Chondrocyte (in vitro differentiated cells): Measurements from ENCODE around the gene ZNF334. TPM values are rescaled to one million over a fixed set of nuclear protein-coding genes. Genes with fewer than 3 reads are reported as not detected.

ENCODE experiments used
- DNase-seq: peaks from one replicate; pipeline ENCODE4 v3.0.0; 2021; ENCODE audit warnings: mixed read lengths, low spot score
- H3K27ac Mint-ChIP-seq: one replicate; pipeline ENCODE4 v1.8.0; 2021; ENCODE audit warnings: mild to moderate bottlenecking, moderate library complexity, mixed read lengths; ENCODE audit not compliant: unreplicated experiment
- H3K27me3 Mint-ChIP-seq: 2 replicates; pipeline ENCODE4 v1.8.0; 2021; ENCODE audit warnings: low read depth, mixed read lengths
- H3K36me3 Mint-ChIP-seq: 2 replicates; pipeline ENCODE4 v1.8.0; 2021; ENCODE audit warnings: low read depth, mixed read lengths
- H3K4me1 Mint-ChIP-seq: 2 replicates; pipeline ENCODE4 v1.8.0; 2021; ENCODE audit warnings: low read depth, mild to moderate bottlenecking, mixed read lengths
- H3K4me3 Mint-ChIP-seq: one replicate; pipeline ENCODE4 v1.8.0; 2021; ENCODE audit warnings: mild to moderate bottlenecking, moderate library complexity, mixed read lengths; ENCODE audit not compliant: unreplicated experiment
- H3K9me3 Mint-ChIP-seq: 2 replicates; pipeline ENCODE4 v1.8.0; 2021; ENCODE audit warnings: low read depth, mixed read lengths
- total RNA-seq: library from RNA; stranded (reverse); gene quantifications from 3 replicates; pipeline ENCODE4 v1.2.1, GENCODE V29; 2021
- TF ChIP-seq, protein P1 (sequence below): fragments of 200-600 bp; sonication (generic); IDR thresholded peaks from 2 replicates; pipeline ENCODE4 v1.5.0; 2021; ENCODE audit warnings: antibody characterized with exemption, mild to moderate bottlenecking, moderate library complexity

The ZNF334 gene
- total RNA-seq, 1 donor from 2014 or later = 4.8 TPM

DNA sequence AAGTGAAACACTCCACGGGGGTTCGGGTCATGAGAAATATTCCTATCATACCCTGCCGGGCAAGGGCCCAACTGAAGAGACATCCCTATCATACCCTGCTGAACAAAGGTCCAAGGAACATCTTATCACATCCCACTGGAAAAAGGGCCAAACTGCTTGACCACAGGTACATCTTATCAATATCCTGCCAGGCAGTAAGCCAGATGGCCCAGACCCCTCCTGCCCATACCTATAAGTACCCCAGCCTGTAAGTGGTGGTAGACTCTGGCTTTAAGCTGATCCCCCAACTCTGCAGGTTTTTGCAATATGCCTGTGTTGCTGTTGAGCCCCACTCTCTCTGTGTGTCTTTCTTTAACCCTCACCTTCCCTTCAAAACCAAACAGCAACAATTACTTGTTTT lies 51.6 kb downstream of the ZNF334 start:
- H3K36me3 Mint-ChIP-seq = peaks cover 2% of the 10 kb centered on the region
- H3K27me3 Mint-ChIP-seq = peaks cover 7% of the 10 kb centered on the region
- peaks cover 5% of the 10 kb centered on the region for H3K4me1 Mint-ChIP-seq
- no peak overlapping the region for H3K4me3 Mint-ChIP-seq
- H3K27ac Mint-ChIP-seq = no peak overlapping the region
- TF ChIP-seq, protein P1, sequence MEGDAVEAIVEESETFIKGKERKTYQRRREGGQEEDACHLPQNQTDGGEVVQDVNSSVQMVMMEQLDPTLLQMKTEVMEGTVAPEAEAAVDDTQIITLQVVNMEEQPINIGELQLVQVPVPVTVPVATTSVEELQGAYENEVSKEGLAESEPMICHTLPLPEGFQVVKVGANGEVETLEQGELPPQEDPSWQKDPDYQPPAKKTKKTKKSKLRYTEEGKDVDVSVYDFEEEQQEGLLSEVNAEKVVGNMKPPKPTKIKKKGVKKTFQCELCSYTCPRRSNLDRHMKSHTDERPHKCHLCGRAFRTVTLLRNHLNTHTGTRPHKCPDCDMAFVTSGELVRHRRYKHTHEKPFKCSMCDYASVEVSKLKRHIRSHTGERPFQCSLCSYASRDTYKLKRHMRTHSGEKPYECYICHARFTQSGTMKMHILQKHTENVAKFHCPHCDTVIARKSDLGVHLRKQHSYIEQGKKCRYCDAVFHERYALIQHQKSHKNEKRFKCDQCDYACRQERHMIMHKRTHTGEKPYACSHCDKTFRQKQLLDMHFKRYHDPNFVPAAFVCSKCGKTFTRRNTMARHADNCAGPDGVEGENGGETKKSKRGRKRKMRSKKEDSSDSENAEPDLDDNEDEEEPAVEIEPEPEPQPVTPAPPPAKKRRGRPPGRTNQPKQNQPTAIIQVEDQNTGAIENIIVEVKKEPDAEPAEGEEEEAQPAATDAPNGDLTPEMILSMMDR = no peak
- DNase-seq = no peak
- H3K9me3 Mint-ChIP-seq = peaks cover 6% of the 10 kb centered on the region

DNA sequence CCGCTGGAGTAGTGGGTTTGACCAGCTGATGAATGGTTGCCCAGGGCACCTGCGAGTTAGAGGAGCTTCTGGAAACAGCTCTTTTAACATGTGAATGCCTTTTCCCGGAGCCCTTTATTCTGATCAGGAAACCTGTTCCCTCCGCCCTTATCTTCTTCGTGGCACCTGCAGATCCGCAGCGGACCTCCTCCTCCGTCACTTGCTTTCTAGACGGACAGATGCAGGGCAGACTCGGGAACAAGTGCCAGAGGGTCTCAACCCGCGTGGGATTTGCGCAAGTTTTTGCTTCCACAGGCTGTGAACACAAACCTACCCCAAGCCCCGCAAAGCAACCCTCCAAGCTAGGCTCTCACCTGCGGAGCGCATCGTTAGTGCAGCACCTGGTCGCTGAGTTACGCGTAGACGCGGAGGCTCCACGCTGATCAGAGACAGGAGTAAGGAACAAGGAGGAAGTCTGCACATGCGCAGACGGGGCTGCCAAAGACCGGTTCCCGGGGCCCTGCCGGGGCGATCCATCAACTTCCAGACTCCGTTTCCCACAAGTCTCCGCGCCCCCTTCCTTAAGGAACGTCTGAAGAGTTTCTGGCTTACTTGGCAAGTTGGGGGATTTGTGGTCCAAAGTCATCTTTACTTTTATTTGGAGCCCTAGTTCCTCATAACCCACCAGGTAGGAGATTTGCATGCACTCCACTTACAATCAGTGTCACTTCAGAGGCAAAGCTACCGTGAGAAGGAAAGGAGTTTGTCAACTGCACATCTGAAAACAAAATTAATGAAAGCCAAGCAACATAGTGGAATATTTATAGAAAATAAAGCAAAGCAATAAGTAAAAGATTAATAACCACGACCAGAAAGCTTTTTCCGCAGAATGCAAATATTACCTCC lies 54.3 kb downstream of the ZNF334 start:
- Mint-ChIP-seq H3K27me3 (peaks cover 7% of the 10 kb centered on the region), H3K4me3 (peak overlapping the region; percentile 68), H3K9me3 (peaks cover 27% of the 10 kb centered on the region), H3K4me1 (peaks cover 5% of the 10 kb centered on the region), H3K27ac (no peak overlapping the region), H3K36me3 (peaks cover 11% of the 10 kb centered on the region)
- DNase-seq = no peak
- TF ChIP-seq, protein P1 = no peak

DNA sequence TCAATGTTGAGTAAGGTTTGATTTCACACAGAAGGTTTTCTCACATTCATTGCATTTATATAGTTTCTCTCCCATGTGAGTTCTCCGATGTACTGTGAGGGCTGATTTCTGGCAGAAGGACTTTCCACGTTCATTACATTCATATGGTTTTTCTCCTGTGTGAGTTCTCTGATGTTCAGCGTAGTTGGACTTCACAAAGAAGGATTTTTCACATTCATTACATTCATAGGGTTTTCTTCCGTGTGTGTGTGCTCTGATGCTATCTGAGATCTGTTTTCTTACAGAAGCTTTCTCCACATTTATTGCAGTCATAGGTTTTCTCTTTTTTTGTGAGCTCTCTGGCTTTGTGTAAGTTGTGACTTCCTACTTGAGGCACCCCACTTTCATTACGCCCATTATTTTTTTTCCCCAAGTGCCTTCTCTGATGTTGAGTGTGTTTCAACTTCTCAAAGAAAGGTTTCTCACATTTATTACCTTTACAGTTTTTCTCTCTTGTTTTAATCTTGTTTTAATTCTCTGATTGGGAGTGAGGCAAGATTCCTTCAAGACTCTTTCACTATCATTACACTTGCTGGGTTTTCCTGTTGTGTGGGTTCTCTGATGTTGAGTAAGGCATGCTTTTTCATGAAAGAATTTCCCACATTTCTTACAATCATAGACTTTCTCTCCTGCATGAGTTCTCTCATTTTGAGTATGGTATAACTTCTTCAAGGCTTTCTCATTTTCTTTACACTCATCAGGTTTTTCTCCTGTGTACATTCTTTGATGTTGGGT lies 56.9 kb downstream of the ZNF334 start:
- Mint-ChIP-seq H3K36me3 (peaks cover 11% of the 10 kb centered on the region), H3K4me3 (no peak overlapping the region), H3K27ac (no peak overlapping the region), H3K4me1 (peaks cover 5% of the 10 kb centered on the region), H3K27me3 (peaks cover 7% of the 10 kb centered on the region), H3K9me3 (peaks cover 30% of the 10 kb centered on the region)
- DNase-seq = no peak
- TF ChIP-seq, protein P1 = no peak

DNA sequence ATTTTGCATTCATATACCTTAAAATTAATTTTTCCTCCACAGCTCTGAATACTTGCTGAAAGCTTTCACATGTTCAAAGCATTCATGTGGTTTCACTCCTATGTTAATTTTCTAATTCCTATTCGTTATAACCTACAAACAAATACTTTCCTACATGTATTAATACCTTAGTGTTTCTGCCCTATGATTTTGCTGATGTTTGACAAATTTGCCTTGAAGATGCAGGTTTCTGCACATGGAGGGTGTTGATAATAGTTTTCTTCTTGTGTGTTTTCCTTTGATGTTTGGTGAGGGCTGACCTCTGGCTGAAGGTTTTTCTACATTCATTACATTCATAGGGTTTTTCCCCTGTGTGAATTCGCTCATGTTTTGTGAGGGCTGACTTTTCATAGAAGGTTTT lies 57.6 kb downstream of the ZNF334 start:
- peaks cover 30% of the 10 kb centered on the region for H3K9me3 Mint-ChIP-seq
- H3K4me1 Mint-ChIP-seq = peaks cover 5% of the 10 kb centered on the region
- peaks cover 11% of the 10 kb centered on the region for H3K36me3 Mint-ChIP-seq
- no peak for DNase-seq
- H3K27ac Mint-ChIP-seq = no peak overlapping the region
- no peak overlapping the region for H3K4me3 Mint-ChIP-seq
- H3K27me3 Mint-ChIP-seq = peaks cover 8% of the 10 kb centered on the region
- TF ChIP-seq, protein P1 = no peak

Other genes with a start within 250 kb of the ZNF334 start
- not detected in 3 replicates for gene CDH22, start 205.1 kb downstream of the ZNF334 start, total RNA-seq
- gene ELMO2, start 106.9 kb downstream of the ZNF334 start, total RNA-seq = 38.8 to 52.9 TPM (median 48.0 TPM) in 3 replicates
- not detected in 3 replicates for gene OCSTAMP, start 37.1 kb upstream of the ZNF334 start, total RNA-seq
- 2.5 to 2.8 TPM (median 2.8 TPM) in 3 replicates for gene SLC13A3, start 137.9 kb upstream of the ZNF334 start, total RNA-seq
- gene TP53RK, start 175.9 kb upstream of the ZNF334 start, total RNA-seq = 12.0 to 13.3 TPM (median 12.1 TPM) in 3 replicates
- 39.6 to 43.5 TPM (median 40.2 TPM) in 3 replicates for gene SLC2A10, start 196.1 kb upstream of the ZNF334 start, total RNA-seq